GM10847 (cell line): Measurements from ENCODE around the gene LGR5.

Experiments
- POLR2A ChIP-seq: IDR thresholded peaks from 2 replicates; pipeline ENCODE4 v1.6.1; 2011; ENCODE audit not compliant: insufficient read length; ENCODE audit errors: extremely low read depth

The LGR5 gene, protein sequence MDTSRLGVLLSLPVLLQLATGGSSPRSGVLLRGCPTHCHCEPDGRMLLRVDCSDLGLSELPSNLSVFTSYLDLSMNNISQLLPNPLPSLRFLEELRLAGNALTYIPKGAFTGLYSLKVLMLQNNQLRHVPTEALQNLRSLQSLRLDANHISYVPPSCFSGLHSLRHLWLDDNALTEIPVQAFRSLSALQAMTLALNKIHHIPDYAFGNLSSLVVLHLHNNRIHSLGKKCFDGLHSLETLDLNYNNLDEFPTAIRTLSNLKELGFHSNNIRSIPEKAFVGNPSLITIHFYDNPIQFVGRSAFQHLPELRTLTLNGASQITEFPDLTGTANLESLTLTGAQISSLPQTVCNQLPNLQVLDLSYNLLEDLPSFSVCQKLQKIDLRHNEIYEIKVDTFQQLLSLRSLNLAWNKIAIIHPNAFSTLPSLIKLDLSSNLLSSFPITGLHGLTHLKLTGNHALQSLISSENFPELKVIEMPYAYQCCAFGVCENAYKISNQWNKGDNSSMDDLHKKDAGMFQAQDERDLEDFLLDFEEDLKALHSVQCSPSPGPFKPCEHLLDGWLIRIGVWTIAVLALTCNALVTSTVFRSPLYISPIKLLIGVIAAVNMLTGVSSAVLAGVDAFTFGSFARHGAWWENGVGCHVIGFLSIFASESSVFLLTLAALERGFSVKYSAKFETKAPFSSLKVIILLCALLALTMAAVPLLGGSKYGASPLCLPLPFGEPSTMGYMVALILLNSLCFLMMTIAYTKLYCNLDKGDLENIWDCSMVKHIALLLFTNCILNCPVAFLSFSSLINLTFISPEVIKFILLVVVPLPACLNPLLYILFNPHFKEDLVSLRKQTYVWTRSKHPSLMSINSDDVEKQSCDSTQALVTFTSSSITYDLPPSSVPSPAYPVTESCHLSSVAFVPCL

DNA sequence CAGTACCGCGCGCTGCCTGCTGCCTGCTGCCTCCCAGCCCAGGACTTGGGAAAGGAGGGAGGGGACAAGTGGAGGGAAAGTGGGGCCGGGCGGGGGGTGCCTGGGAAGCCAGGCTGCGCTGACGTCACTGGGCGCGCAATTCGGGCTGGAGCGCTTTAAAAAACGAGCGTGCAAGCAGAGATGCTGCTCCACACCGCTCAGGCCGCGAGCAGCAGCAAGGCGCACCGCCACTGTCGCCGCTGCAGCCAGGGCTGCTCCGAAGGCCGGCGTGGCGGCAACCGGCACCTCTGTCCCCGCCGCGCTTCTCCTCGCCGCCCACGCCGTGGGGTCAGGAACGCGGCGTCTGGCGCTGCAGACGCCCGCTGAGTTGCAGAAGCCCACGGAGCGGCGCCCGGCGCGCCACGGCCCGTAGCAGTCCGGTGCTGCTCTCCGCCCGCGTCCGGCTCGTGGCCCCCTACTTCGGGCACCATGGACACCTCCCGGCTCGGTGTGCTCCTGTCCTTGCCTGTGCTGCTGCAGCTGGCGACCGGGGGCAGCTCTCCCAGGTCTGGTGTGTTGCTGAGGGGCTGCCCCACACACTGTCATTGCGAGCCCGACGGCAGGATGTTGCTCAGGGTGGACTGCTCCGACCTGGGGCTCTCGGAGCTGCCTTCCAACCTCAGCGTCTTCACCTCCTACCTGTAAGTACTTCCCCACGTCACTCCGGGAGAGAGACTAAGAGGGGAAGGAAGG lies at the start of gene LGR5:
TSS of gene LGR5 (plus strand) at position 186 of the 732 bp plus-strand sequence. CDS start at position 469, 283 bp downstream.
- TF ChIP-seq POLR2A, result no peak

DNA sequence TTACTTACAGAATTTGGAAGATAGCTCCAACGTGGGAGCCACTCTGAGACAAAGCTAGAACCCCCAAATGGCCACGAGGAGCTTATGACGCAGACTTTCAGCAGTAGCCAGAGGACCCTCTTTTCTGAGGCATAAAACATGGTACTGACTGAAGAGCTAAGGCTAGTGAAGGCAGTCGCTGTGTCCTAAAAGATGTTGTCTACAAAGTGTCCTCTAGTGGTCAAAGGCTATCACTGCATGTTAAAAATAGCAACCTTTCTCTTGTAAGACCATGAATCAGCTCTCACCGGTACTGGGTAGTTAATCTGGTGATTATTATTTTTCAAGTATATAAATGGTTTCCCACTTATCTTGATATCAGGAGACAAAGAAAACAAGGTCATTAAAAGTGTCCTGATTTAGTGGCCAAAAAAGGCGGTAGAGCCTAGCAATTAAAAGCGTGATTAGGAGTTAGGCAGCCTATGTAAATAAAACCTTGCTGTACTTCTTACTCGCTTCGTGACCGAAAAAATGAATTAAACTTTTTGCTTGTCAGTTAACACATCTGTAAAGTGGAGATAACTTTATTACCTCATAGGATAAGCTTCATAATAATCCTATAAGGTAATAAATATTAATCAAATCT lies 47.0 kb upstream of the LGR5 start:
- TF ChIP-seq POLR2A, result no peak

DNA sequence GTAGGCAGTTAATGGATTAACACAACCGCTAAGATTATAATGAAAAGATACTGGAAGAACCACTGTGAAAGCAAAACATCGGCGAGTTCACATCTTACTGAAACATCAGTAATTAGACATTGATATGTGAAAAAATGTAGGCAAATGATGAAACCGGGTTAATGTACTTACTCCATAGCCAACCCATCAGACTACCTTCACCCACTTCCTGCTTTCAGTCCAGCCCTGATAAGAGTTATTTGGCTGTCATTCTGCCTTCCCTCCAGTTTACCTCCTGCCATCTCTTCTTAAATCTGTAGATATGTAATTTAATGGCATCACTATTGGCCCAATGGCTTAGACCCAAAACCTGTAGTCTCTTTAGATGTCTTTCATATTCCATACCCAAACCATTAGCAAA lies 46.0 kb upstream of the LGR5 start:
- no peak for TF ChIP-seq POLR2A

DNA sequence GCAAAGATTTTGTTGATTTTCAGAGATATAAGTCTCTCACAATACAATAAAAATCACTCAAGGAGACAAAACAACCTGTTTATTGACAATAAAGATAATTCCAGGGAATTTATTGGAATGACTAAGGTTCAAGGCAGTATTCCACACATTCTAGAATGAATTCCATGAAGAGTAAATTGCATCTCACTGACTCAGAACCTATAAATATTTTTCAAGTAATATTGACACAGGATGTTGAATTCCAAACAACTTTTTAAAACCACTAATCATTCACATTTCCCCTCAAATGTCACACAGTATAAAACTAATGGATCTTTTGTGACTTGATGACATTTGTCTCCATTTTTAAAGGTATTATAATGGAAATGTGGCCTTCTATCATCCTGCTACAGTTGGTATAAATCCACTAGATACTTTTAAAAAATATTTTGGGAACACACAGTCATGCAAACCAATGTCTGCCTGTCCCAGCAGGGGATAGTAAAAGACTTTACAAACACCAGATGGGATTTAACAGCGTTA lies 42.1 kb upstream of the LGR5 start:
- no peak for TF ChIP-seq POLR2A

DNA sequence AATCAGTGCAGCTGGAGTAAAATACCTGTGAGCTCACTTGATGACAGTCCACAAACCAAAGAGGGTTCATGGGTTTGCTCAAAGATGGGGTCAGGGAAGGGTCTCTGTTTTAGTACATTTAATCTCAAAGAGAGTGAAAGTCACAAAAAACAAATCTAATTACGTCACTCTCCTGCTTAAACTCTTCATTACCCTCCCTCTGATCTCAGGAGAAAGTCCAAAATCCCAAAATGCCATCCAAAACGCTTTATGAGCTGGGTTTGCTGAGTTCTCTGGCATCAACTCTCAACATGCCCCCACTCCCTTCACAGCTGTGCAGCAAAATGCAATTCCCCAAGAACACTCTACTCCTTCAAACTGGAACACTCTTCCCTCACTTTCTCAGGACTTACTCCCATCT lies 40.4 kb upstream of the LGR5 start:
- no peak for TF ChIP-seq POLR2A

DNA sequence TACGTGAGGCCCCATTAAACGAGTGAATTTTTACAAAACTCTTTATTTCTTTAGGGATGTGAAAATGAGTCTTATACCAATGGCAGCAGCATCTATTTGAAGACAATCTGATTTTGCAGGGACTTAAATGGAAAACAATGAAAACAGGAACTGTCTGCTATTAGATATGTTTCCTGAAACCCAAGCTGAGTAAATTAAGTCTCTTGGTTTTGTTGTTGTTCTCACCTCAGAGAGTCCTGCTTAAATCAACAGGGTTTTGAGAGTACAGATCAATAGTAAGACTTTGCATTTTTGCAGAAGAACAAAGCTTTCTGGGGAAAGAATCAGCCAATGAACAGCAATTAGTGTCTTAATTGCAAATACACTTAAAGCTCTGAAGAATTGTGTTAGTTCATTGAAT lies 39.1 kb upstream of the LGR5 start:
- TF ChIP-seq POLR2A, result no peak

DNA sequence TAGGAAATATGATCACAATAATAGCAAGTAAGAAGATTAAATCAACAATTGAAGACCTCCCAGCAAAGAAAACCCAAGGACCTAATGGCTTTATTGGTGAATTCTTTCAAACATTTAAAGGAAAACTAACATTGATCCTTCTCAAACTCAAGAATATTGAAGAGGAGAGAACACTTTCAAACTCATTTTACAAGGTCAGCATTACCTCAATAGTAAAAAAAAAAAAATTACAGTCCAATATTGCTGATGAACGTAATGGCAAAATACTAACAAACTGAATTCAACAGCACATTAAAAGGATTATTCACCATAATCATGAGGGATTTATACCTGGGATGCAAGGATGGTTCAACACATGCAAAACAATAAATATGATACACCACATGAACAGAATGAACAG lies 33.7 kb upstream of the LGR5 start:
- TF ChIP-seq POLR2A, result no peak

DNA sequence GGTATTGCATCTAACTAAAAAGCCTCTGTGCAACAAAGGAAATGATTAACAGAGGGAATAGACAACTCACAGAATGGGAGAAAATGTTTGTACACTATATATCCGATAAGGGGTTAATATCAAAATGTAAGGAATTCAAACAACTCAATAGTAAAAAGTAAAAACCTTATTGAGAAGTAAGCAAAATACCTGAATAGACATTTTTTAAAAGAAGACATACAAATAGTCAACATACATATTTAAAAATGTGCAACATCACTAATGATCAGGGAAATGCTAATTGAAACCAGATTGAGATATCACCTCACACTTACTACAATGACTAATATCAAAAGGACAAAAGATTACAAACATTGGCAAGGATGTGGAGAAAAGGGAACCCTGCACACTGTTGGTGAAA lies 31.9 kb upstream of the LGR5 start:
- TF ChIP-seq POLR2A, result no peak

DNA sequence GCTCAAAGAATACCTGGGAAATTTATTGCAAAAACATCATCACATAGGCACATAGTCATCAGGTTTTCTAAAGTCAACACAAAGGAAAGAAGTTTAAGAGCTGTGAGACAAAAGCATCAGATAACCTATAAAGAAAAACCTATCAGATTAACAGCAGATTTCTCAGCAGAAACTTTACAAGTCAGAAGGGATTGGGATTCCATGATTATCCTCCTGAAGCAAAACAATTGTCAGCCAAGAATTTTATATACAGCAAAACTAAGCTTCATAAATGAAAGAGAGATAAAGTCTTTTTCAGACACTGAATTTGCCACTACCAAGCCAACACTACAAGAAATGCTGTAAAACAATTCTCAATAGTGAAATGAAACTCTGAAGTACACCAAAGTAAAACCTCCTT lies 28.8 kb upstream of the LGR5 start:
- no peak for TF ChIP-seq POLR2A

DNA sequence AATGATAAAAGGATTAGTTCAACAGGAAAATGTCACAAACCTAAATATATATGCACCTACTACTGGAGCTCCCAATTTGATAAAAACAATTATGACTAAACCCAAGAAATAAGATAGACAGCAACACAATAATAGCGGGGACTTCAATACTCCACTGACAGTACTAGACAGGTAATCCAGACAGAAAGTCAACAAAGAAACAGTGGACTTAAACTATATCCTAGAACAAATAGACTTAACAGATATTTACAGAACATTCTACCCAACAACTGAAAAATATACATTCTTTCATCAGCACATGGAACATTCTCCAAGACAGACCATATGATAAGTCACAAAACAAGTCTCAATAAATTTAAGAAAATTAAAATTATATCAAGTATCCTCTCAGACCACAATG lies 28.0 kb upstream of the LGR5 start:
- TF ChIP-seq POLR2A, result no peak

DNA sequence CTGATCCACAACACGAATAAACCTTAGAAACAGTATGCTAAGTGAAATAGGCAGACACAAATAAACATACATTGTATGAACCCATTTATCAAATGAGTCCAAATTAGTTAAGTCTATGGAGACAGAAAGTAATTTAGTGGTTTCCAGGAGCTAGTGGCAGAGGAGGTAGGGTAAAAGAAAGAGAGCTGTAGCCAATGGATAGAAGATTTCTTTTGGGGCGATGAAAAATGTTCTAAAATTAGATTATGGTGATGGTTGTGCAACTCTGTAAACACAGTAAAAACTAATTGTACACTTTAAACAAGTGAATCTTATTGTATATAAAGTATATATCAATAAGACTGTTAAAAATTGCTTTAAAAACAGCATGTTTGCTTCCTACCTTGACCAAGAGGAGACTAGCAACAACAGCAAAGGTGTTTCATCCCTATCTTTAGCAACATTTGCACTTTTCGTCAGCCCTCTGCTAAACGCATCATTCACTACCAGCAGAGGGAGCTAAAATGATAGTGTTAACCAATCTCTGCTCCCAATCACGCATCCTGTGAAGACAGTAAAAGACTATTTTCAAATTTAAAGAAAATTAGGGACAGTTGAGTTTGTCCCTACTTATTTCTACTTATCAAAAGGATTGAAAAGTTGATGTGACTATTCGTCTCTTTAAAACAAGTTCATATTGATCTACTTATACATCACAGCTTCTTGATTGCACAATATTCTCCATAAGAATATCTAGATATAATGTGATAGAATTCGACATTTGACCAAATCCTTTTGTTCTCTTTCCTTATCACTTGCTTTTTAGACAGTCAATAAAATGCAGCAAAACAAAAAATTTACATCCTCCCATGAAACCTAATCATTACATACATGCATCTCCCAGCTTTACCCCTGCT lies 24.0 kb upstream of the LGR5 start:
- no peak for TF ChIP-seq POLR2A

DNA sequence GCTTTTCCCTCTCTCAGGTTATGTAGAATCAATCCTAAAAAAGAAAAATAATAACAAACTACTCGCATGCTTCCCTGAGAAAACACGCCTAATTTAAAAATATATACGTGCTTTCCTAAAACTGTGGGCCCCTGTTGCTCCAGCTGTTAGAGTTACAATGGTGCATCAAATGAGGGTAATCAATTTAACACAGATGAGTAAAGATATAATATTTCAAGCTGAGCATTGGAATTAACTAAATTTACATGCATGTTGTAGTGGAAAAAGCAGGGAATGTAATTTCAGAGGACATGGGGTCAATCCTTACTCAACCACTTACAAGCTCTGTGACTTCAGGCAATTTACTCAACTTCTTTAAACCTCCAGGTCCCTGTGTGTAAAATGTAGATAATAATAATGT lies 22.4 kb upstream of the LGR5 start:
- TF ChIP-seq POLR2A, result no peak

DNA sequence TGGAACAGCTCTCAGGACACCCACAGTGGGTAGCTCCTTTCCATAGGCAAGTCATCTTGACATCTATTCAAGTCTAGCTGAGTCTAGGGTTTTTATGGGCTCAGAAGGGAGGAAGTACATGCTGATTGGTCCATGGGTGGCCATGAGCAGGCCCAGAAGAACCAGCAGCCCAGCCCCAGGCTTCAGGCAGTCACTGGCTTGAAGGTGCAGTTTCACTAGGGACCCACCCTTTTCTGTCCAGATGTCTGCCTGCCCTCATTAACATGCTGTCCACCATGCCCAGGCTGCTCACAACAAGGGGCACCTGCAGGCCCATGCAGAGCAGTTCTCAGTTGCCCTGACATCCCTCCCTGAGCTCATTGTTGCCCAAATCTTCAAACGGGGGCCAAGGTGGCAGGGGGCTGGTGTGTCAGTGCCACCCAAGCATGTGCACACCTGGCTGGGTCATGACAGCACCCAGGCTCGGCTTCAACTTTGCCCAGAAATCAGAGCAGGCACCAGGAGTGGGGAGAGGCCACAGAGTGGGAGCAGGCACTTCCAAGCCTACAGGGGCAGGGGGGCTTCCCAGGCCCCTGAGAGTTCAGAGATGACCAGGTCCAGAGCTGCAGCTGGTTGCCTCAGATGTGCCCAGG lies 18.7 kb upstream of the LGR5 start:
- TF ChIP-seq POLR2A, result no peak
